Measurements from ENCODE around the gene MFAP2.

DNA sequence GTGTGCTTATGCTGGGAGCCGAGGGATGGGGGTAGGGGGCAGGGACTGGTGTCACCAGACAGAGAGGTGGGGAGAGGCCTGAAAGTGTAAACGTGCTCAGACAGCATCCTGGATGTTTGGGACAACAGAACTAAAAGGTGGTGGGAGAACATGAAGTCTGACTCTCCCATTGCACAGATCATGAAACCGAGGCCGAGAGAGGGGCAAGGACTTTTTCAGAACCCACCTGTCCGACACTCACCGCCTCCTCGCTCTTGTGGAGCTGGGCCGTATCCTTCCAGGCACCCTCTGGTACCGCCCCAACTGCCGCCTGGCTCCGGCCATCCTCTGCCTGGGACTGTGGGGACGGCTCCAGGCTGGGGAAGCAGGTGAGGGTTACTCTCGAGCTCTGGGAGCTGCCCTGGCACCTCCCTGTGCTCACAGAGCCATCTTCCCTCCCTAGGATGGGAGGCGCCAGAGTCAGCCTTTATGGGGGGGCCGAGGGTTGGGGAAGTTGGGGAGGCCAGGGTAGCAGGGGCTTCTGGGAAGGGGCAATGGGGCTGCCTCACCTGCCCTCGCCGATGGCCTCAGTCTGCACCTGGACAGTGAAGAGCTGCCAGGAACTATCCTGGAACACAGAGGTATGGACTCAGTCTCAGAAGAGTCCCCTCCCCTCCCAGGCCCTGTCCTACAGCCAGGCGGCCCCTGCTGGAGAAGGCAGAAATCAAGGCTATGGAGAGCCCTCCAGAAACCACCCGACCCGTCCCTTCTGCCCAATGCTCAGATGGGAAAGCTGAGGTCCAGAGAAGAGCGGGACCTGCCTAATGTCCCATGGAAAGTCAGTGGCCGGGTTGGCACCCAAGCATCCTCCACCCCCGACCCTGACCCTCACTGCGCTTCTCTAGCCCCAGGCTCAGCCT is 24.3 kb upstream of the MFAP2 start:
- TF ChIP-seq POLR2A (IDR thresholded peaks at IDR 0.05; ENCODE audit: low read length) (no peak), GATA1 (IDR thresholded peaks at IDR 0.05; ENCODE audit: low read depth, low read length) (no peak)

Measured in erythroblast (primary cell).